ENCODE results near the gene MINDY2.
"Not testable (repeated sequence)": the region's sequence is repeated elsewhere in the genome, so short reads cannot be mapped to it uniquely, and the experiment has no call there.

Gene MINDY2

DNA sequence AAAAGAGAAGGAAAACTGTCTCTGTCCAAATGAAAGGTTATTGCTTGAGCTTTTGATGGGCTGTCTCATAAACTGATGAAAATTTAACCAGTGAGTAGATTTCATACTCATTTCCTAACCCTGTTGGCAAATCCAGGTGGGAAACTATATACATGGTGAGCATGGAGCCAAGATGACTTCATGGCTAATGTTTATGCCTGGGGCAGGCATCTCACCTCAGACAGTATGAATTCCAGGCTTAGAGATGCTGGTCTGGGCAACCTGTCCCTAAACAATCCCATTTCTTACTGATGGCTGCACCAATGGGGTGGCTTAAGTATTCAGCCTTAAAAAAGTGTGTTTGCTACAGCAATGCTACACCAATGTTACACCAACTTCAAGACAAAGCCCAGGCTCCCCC lies 104.2 kb downstream of the MINDY2 start:
- DNase-seq = no peak
- Histone ChIP-seq H3K27me3 (ENCODE audit: insufficient read depth, low read depth, severe bottlenecking) (no peaks in the 10 kb centered on the region), H3K4me3 (ENCODE audit: low read depth, low read length) (no peak overlapping the region), H3K36me3 (peaks cover 29% of the 10 kb centered on the region), H3K27ac (no peak overlapping the region), H3K9me3 (ENCODE audit: severe bottlenecking) (no peaks in the 10 kb centered on the region)
- TF ChIP-seq, protein P1, sequence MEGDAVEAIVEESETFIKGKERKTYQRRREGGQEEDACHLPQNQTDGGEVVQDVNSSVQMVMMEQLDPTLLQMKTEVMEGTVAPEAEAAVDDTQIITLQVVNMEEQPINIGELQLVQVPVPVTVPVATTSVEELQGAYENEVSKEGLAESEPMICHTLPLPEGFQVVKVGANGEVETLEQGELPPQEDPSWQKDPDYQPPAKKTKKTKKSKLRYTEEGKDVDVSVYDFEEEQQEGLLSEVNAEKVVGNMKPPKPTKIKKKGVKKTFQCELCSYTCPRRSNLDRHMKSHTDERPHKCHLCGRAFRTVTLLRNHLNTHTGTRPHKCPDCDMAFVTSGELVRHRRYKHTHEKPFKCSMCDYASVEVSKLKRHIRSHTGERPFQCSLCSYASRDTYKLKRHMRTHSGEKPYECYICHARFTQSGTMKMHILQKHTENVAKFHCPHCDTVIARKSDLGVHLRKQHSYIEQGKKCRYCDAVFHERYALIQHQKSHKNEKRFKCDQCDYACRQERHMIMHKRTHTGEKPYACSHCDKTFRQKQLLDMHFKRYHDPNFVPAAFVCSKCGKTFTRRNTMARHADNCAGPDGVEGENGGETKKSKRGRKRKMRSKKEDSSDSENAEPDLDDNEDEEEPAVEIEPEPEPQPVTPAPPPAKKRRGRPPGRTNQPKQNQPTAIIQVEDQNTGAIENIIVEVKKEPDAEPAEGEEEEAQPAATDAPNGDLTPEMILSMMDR (IDR thresholded peaks at IDR 0.05; ENCODE audit: low read depth, low read length) = no peak

DNA sequence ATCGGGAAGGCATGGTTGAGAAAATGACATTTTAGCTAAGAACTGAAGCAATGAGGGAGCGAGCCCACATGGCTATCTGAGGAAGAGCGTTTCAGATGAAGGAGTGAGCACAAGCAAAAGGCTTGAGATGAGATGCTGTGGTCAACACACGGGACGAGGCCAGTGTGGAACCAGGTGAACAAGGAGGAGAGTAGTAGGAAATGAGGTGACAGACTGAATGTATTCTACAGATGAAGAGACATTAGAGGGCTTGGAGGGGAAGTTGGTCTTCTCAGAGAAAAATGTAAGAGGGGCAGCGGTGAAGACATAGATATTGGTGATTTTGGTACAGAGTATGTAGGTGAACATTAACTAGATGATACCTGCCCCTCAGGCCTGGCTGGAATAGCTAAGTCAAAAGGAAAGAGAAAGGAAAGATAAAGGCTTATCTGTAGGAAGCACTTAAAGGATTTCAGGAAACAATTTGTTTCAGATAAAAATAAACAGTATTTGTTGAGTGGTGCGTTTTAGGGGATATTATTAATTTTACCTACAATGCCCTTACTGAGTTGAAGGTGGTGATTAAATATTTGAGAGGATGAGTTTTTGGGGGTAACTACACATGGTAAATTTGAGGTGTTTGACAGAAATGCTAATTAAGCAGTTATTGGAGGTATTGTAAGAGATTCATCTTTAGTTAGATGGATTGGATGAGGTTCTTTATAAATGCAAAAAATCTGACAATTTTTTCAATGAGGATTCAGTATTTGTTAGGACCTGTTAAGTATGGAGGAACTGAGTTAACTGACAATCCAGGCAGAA lies 105.4 kb downstream of the MINDY2 start:
- Histone ChIP-seq H3K36me3 (peaks cover 41% of the 10 kb centered on the region), H3K27me3 (ENCODE audit: insufficient read depth, low read depth, severe bottlenecking) (no peaks in the 10 kb centered on the region), H3K4me3 (ENCODE audit: low read depth, low read length) (no peak overlapping the region), H3K27ac (no peak overlapping the region), H3K9me3 (ENCODE audit: severe bottlenecking) (no peaks in the 10 kb centered on the region)
- TF ChIP-seq, protein P1 (IDR thresholded peaks at IDR 0.05; ENCODE audit: low read depth, low read length) = no peak
- DNase-seq = no peak

DNA sequence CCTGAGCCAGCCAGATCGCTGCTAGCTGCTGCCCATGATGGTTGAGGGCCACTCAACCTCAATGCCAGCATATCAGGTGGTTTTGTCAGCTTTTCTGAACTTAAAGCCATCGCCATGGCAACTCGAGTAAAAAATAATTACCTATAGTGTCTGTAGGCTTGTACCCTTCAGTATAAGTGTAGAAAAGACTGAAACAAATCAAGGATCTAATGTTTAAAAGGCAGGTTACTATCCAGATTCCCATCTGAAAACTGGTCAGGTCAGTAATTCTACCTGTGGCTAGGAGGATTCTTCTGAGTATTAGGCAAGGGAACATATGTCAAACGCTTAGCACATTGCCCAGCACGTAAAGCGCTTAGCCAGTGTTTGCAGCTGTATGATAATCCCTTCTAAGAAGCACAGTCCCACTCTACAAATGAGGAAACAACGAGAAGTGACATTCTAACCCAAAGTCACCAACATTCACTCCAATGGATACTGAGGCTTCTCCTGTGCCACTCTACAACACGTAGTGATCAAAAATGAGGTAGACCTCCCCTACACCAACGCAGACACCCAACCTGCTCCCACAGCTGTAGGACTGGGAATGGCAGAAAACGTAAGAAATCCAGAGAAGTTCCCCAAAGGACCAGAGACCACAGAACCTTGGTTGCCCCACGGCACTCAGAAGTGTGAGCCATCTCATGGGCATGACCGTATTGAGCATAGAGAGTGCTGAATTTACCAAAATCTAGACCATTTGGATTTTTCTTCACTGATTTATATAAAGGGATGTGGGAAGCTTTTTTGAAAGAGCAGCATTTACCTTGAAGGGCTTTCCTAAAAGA lies 107.1 kb downstream of the MINDY2 start:
- Histone ChIP-seq H3K4me3 (ENCODE audit: low read depth, low read length) (no peak overlapping the region; the same call in 1 of the 2 replicates), H3K36me3 (peaks cover 58% of the 10 kb centered on the region), H3K9me3 (ENCODE audit: severe bottlenecking) (no peaks in the 10 kb centered on the region), H3K27ac (peak overlapping the region; percentile 63), H3K27me3 (ENCODE audit: insufficient read depth, low read depth, severe bottlenecking) (no peaks in the 10 kb centered on the region)
- DNase-seq = peak; percentile 76
- TF ChIP-seq, protein P1 (IDR thresholded peaks at IDR 0.05; ENCODE audit: low read depth, low read length) = no peak

DNA sequence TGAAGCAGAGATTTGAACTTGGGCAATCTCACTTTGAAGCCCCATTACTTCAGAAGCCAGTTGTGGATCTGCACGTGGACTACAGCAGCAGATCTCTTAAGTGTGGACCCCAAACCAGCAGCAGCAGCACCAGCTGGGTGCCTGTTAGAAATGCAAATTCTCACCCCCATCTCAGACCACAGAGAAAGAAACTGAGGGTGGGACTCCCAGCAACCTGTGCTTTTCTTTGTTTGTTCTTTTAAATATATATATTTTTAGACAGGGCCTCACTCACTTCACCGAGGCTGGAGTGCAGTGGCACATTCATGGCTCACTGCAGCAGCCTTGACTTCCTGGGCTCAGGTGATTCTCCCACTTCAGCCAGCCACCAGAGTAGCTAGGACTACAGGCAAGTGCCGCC lies 109.2 kb downstream of the MINDY2 start:
- Histone ChIP-seq H3K36me3 (peaks cover 79% of the 10 kb centered on the region), H3K27me3 (ENCODE audit: insufficient read depth, low read depth, severe bottlenecking) (no peaks in the 10 kb centered on the region), H3K9me3 (ENCODE audit: severe bottlenecking) (no peaks in the 10 kb centered on the region), H3K4me3 (ENCODE audit: low read depth, low read length) (no peak overlapping the region), H3K27ac (no peak overlapping the region)
- TF ChIP-seq, protein P1 (IDR thresholded peaks at IDR 0.05; ENCODE audit: low read depth, low read length) = no peak
- DNase-seq = no peak

DNA sequence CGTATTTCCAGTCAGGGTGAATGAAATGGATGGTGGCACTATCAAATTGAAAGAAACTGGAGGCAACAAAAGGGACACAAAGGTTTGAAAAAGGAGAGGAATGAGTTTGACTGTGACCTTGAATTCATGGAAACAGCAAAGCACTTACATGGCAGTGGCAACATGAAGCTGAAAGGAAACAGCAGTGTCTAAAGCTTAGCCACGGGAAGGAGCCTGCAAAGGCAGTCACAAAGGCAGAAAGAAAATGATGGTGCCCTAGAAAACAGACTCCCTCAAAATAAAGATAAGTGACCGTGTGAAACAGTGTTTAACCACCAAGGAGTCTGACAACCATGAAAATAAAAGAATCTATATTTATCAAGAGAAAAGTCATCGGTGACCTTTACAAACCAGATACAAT lies 111.1 kb downstream of the MINDY2 start:
- H3K36me3 ChIP-seq = peaks cover 82% of the 10 kb centered on the region
- no peak overlapping the region for H3K27ac ChIP-seq

DNA sequence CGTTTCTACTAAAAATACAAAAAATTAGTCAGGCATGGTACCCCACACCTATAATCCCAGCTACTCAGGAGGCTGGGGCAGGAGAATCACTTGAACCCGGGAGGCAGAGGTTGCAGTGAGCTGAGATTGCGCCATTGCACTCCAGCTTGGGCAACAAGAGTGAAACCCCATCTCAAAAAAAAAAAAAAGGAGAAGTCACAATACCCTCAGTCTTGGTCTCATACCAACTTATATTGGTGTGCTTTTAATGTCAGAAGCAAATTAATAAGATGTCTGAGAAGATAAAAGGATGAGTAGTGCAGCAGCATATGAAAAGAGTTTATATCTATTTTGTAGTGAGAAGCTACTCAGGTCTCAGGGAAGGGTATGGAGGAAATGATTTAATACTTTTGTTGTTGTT lies 112.8 kb downstream of the MINDY2 start:
- not testable (repeated sequence) for H3K4me3 ChIP-seq (ENCODE audit: low read depth, low read length); H3K9me3 ChIP-seq (ENCODE audit: severe bottlenecking); DNase-seq; H3K27ac ChIP-seq; H3K27me3 ChIP-seq (ENCODE audit: insufficient read depth, low read depth, severe bottlenecking)
- peaks cover 98% of the 10 kb centered on the region for H3K36me3 ChIP-seq

More for the DNA sequence above, 111.1 kb downstream of the MINDY2 start:
- TF ChIP-seq, protein P1 (IDR thresholded peaks at IDR 0.05; ENCODE audit: low read depth, low read length) = no peak
- DNase-seq = no peak
- H3K4me3 ChIP-seq (ENCODE audit: low read depth, low read length) = no peak overlapping the region
- H3K27me3 ChIP-seq (ENCODE audit: insufficient read depth, low read depth, severe bottlenecking) = no peaks in the 10 kb centered on the region
- no peaks in the 10 kb centered on the region for H3K9me3 ChIP-seq (ENCODE audit: severe bottlenecking)

All from WERI-Rb-1 (cell line).